Metanephros (tissue), 1 donor: ENCODE results near the gene ZFP91. TPM values are rescaled to one million over a fixed set of nuclear protein-coding genes. Genes with fewer than 3 reads are reported as not detected.

Source experiments
- total RNA-seq: library from RNA; depleted of rRNA; stranded (reverse); fragments of >200 nt; gene quantifications from one replicate; pipeline ENCODE4 v1.2.3, GENCODE V29; 2014

Gene ZFP91
- 38.0 TPM for total RNA-seq

GRCh38 chr11:58578635-58579191 lies at the start of gene ZFP91:
Gene ZFP91, plus strand, starts transcription at chr11:58579063. Its CDS starts 219 bp downstream, at chr11:58579282.

DNA sequence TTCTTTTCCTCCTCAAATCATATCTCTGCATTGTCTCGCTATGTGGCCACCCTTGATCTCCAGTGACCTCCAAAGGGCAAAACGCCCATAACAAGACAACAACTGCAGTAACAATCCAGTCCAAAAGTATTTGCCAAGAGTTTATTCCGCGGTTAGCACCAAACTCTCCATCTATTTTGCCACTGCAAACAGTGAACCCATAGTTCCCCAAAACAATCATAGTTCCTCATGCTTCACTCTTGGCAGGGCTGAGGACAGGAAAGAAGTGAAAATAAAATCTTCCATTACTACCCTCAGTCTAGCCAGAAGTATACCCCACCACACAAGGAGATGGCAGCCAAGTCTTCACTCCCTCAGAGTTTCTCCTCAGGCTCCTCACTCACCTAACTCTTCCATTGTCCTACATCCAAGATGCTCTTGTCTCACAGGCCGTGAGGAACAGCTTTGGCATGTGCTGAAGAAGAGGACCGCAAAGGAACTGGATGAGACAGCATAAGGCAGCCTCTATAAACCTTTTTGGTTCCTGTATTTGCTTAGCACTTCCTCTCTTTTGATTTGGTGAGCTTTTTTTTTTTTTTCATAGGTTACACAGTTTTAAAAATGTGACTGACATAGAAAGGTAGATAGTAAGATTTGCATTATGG lies 3.4 kb upstream of the ZFP91 start, which contains the start of gene LPXN:
LPXN (minus strand) TSS at position 480 of the 644 bp plus-strand sequence; CDS start at position 396, 84 bp downstream.

GRCh38 chr11:58622344-58622743 lies 43.5 kb downstream of the ZFP91 start, which contains the start of gene CNTF:
Gene CNTF, plus strand, starts transcription at chr11:58622665. Its CDS starts 88 bp downstream, at chr11:58622753.

Other genes starting within 250 kb of the ZFP91 start
- not detected for gene OR5B17, start 220.0 kb upstream of the ZFP91 start, total RNA-seq
- gene OR5B3, start 172.2 kb upstream of the ZFP91 start, total RNA-seq = not detected
- not detected for gene OR5B2, start 150.9 kb upstream of the ZFP91 start, total RNA-seq
- not detected for gene OR5B12, start 136.8 kb upstream of the ZFP91 start, total RNA-seq
- 0.23 TPM for gene OR5B21, start 71.0 kb upstream of the ZFP91 start, total RNA-seq
- gene LPXN, start 3.2 kb upstream of the ZFP91 start, total RNA-seq = 8.5 TPM
- 0.99 TPM for gene CNTF, start 43.6 kb downstream of the ZFP91 start, total RNA-seq
- gene GLYAT, start 152.9 kb downstream of the ZFP91 start, total RNA-seq = 69.0 TPM